Measurements from ENCODE around the gene PCNP. TPM values are rescaled to one million over a fixed set of nuclear protein-coding genes. Genes with fewer than 3 reads are reported as not detected.
"Not testable (repeated sequence)": the region's sequence is repeated elsewhere in the genome, so short reads cannot be mapped to it uniquely, and the experiment has no call there.

The PCNP gene
- total RNA-seq, 8 experiments from 2014 or later, result 82.3 to 212 (median 110) TPM

- H3K4me3 ChIP-seq; ATAC-seq (replicated peaks in 6 of 8); H3K4me1 ChIP-seq (replicated peaks in 1 of 2); in situ Hi-C loops (cut with MboI; ENCODE audit: low pct_unique_long_range_greater_than_20kb in 2 of 9, low sequenced_read_pairs in 9 of 9, unreplicated experiment in 9 of 9); H3K27ac ChIP-seq: not testable (repeated sequence)
- WGBS, 10 experiments, result 58 to 100% (median 83%) methylated on average over 1 to 11 of the region's 14 CpGs; no CpG with 5 or more reads in 2 of the 10 experiments
Observed at GRCh38 chr3:101641397-101642115, 67.6 kb downstream of the PCNP start.

- no peaks in the 10 kb centered on the region for H3K4me1 ChIP-seq (replicated peaks in 1 of 2)
- H3K27ac ChIP-seq, result no peak overlapping the region
- 63 to 100% (median 79%) methylated on average over 1 to 3 of the region's 3 CpGs; no CpG with 5 or more reads in 4 of the 10 experiments for WGBS, 10 experiments
- in situ Hi-C loops (cut with MboI; ENCODE audit: low pct_unique_long_range_greater_than_20kb in 2 of 9, low sequenced_read_pairs in 9 of 9, unreplicated experiment in 9 of 9), result no loop called here
- ATAC-seq (replicated peaks in 6 of 8), result no peak
- H3K4me3 ChIP-seq, result no peak overlapping the region
Observed at GRCh38 chr3:101642441-101642840, 68.5 kb downstream of the PCNP start.

DNA sequence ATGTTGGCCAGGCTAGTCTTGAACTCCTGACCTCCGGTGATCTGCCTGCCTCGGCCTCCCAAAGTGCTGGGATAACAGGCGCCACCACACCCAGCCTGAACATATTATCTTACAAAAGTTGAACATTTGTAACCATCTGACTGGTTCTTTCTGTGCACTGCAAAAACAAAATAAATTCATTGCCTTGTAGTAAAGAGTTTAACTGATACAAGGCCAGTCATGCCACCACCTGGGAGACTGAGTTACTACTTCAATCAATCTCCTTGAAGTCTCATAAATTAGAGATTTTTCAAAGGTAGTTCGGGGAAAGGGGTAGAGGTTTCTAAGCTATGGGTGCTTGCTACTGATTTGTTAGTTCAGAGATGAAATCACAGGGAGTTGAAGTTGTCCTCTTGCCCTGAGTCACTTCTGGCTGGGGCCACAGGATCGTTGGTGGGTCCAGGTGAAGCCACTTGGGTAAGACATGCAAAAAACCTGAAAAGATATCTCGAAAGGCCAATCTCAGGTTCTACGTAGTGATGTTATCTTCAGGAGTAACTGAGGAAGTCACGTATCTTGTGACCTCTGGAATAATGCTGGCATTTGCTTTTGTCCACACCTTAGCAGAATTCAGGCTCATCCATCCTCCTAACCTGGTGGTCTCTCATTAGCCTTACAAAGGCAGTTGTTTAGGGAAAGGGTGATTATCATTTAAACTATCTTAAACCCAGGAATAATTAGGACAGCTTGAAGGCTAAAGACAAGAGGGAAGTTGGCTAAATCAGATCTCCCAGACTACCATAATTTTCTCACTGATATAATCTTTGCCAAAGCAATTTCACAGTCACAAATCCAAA is 69.2 kb downstream of the PCNP start:
- H3K4me1 ChIP-seq (replicated peaks in 1 of 2), result no peaks in the 10 kb centered on the region
- in situ Hi-C loops (cut with MboI; ENCODE audit: low pct_unique_long_range_greater_than_20kb in 2 of 9, low sequenced_read_pairs in 9 of 9, unreplicated experiment in 9 of 9), result no loop called here
- 80 to 100% (median 95%) methylated on average over 1 to 8 of the region's 8 CpGs; no CpG with 5 or more reads in 1 of the 10 experiments for WGBS, 10 experiments
- no peak overlapping the region for H3K4me3 ChIP-seq
- ATAC-seq (replicated peaks in 6 of 8), result no peak
- H3K27ac ChIP-seq, result no peak overlapping the region

Other genes with a start within 250 kb of the PCNP start
- gene SENP7, start 61.0 kb upstream of the PCNP start, total RNA-seq, result 10 to 100 TPM in 7 of 8 experiments, 1 to 10 TPM in 1; 9.3 to 77.7 (median 43.7) TPM
- gene TRMT10C, start 12.3 kb upstream of the PCNP start, total RNA-seq, result 10 to 100 TPM; 22.9 to 55.4 (median 33.6) TPM
- 10 to 100 TPM; 15.4 to 95.9 (median 21.7) TPM for gene ZBTB11, start 103.0 kb downstream of the PCNP start, total RNA-seq
- gene RPL24, start 112.5 kb downstream of the PCNP start, total RNA-seq, result 1,000 to 10,000 TPM; 2,374 to 4,493 (median 3,318) TPM
- gene CEP97, start 150.4 kb downstream of the PCNP start, total RNA-seq, result 10 to 100 TPM in 7 of 8 experiments, 1 to 10 TPM in 1; 9.8 to 29.2 (median 24.1) TPM
- gene NXPE3, start 205.0 kb downstream of the PCNP start, total RNA-seq, result 10 to 100 TPM; 12.9 to 23.5 (median 18.4) TPM

All from motor neuron (in vitro differentiated cells).